Liver (tissue), 9 donors: ENCODE results near the gene PLXDC1. TPM values are rescaled to one million over a fixed set of nuclear protein-coding genes. Genes with fewer than 3 reads are reported as not detected.

ENCODE experiments used
- DNase-seq: peaks from one replicate; pipeline ENCODE4 v3.0.0-alpha.2; 2017; ENCODE audit warnings: low spot score
- H3K27ac ChIP-seq, 2 donors: one replicate each; pipeline ENCODE4 v1.7.0; 2013; ENCODE audit warnings: inconsistent platforms in 2 of 2, low read length in 2 of 2, control low read depth in 1 of 2, low read depth in 1 of 2, mild to moderate bottlenecking in 1 of 2
- H3K27me3 ChIP-seq, 4 donors: one replicate each; pipeline versions ENCODE4 v1.6.1 to v1.7.0; 2013; ENCODE audit warnings: low read length in 3 of 4, inconsistent platforms in 1 of 4, mild to moderate bottlenecking in 1 of 4, moderate library complexity in 1 of 4; ENCODE audit not compliant: control insufficient read depth in 4 of 4, insufficient read depth in 4 of 4
- H3K36me3 ChIP-seq, 4 donors: one replicate each; pipeline versions ENCODE4 v1.6.1 to v1.7.0; 2013; ENCODE audit warnings: low read length in 3 of 4, mild to moderate bottlenecking in 3 of 4, low read depth in 1 of 4, moderate library complexity in 1 of 4; ENCODE audit not compliant: control insufficient read depth in 4 of 4, insufficient read depth in 3 of 4
- H3K4me1 ChIP-seq, 4 donors: one replicate each; pipeline versions ENCODE4 v1.6.1 to v1.7.0; 2013; ENCODE audit warnings: low read length in 3 of 4, mild to moderate bottlenecking in 3 of 4, moderate library complexity in 1 of 4; ENCODE audit not compliant: control insufficient read depth in 4 of 4, insufficient read depth in 4 of 4
- H3K4me3 ChIP-seq, 3 donors: one replicate each; pipeline versions ENCODE4 v1.6.1 to v1.7.0; 2013; ENCODE audit warnings: low read length in 3 of 3, control low read depth in 1 of 3, low read depth in 1 of 3, mild to moderate bottlenecking in 1 of 3
- H3K9ac ChIP-seq, 2 donors: one replicate each; pipeline ENCODE4 v1.7.0; 2013; ENCODE audit warnings: low read length in 2 of 2, mild to moderate bottlenecking in 2 of 2, moderate library complexity in 2 of 2, control low read depth in 1 of 2, low read depth in 1 of 2
- H3K9me3 ChIP-seq, 4 donors: one replicate each; pipeline versions ENCODE4 v1.6.1 to v1.7.0; 2013; ENCODE audit warnings: low read length in 3 of 4; ENCODE audit not compliant: control insufficient read depth in 4 of 4
- EGR1 ChIP-seq, 2 donors: IDR thresholded peaks; 2 replicates each; pipeline ENCODE4 v1.6.1; 2016 to 2018; ENCODE audit warnings: antibody characterized with exemption in 2 of 2, low read depth in 2 of 2
- FOXA1 ChIP-seq: IDR thresholded peaks from 2 replicates; pipeline ENCODE4 v1.6.1; 2016; ENCODE audit warnings: antibody characterized with exemption
- FOXA2 ChIP-seq: IDR thresholded peaks from 2 replicates; pipeline ENCODE4 v1.6.1; 2016; ENCODE audit warnings: antibody characterized with exemption
- GABPA ChIP-seq, 2 donors: IDR thresholded peaks in 1 of 2; conservative IDR thresholded peaks in 1 of 2; 2 replicates each; pipeline ENCODE4 v1.6.1; 2016; ENCODE audit warnings: antibody characterized with exemption in 2 of 2, mild to moderate bottlenecking in 1 of 2, moderate library complexity in 1 of 2
- HNF4A ChIP-seq, 2 donors: conservative IDR thresholded peaks; 2 replicates each; pipeline ENCODE4 v1.6.1; 2016; ENCODE audit warnings: antibody characterized with exemption in 2 of 2, mild to moderate bottlenecking in 2 of 2
- HNF4G ChIP-seq: IDR thresholded peaks from 2 replicates; pipeline ENCODE4 v1.6.1; 2016; ENCODE audit warnings: antibody characterized with exemption
- JUND ChIP-seq, 2 donors: IDR thresholded peaks; 2 replicates each; pipeline ENCODE4 v1.6.1; 2016; ENCODE audit warnings: antibody characterized with exemption in 2 of 2
- NR2F2 ChIP-seq: IDR thresholded peaks from 2 replicates; pipeline ENCODE4 v1.6.1; 2016; ENCODE audit warnings: antibody characterized with exemption
- RAD21 ChIP-seq, 2 donors: IDR thresholded peaks; 2 replicates each; pipeline ENCODE4 v1.6.1; 2016; ENCODE audit warnings: antibody characterized with exemption in 2 of 2, mild to moderate bottlenecking in 2 of 2
- REST ChIP-seq: IDR thresholded peaks from 2 replicates; pipeline ENCODE4 v1.6.1; 2016; ENCODE audit warnings: antibody characterized with exemption, mild to moderate bottlenecking
- RXRA ChIP-seq, 2 donors: IDR thresholded peaks; 2 replicates each; pipeline ENCODE4 v1.6.1; 2017 to 2018; ENCODE audit warnings: antibody characterized with exemption in 2 of 2, mild to moderate bottlenecking in 1 of 2
- SP1 ChIP-seq: IDR thresholded peaks from 2 replicates; pipeline ENCODE4 v1.6.1; 2018; ENCODE audit warnings: antibody characterized with exemption, mild to moderate bottlenecking
- TAF1 ChIP-seq: conservative IDR thresholded peaks from 2 replicates; pipeline ENCODE4 v1.6.1; 2016; ENCODE audit warnings: antibody characterized with exemption, mild to moderate bottlenecking
- YY1 ChIP-seq: IDR thresholded peaks from 2 replicates; pipeline ENCODE4 v1.6.1; 2016; ENCODE audit warnings: antibody characterized with exemption, mild to moderate bottlenecking
- ZBTB33 ChIP-seq: IDR thresholded peaks from 2 replicates; pipeline ENCODE4 v1.6.1; 2016; ENCODE audit warnings: antibody characterized with exemption
- WGBS: extraction: QIAGEN DNeasy Blood & Tissue Kit; methylation state at CpG from one replicate; pipeline ENCODE4 v1.1.7; 2013; 5-methylcytosine and 5-hydroxymethylcytosine counted together
- polyA plus RNA-seq, 2 donors: library from polyadenylated mRNA; stranded (reverse) in 1 of 2; unstranded in 1 of 2; fragments of 200-250 nt in 1 of 2; fragments of >200 nt in 1 of 2; fragmentation: Nextera tagmentation in 1 of 2; extraction: Ambion mirVana in 1 of 2; gene quantifications; one replicate each; pipeline versions ENCODE4 v1.2.1 to v1.2.3, GENCODE V29; 2013 to 2015
- total RNA-seq, 2 donors: library from RNA; depleted of rRNA; stranded (reverse); fragments of >200 nt; gene quantifications; one replicate each; pipeline ENCODE4 v1.2.3, GENCODE V29; 2014
- TF ChIP-seq, protein P1 (sequence below): IDR thresholded peaks from 2 replicates; pipeline ENCODE4 v1.6.1; 2016; ENCODE audit warnings: antibody characterized with exemption
- TF ChIP-seq, protein P2 (sequence below): fragments of 150-350 bp; IDR thresholded peaks from 2 replicates; pipeline ENCODE4 v1.5.1; 2017; ENCODE audit warnings: improper control_type of control experiment, low read depth, low read length; ENCODE audit not compliant: missing input control
- TF ChIP-seq, protein P3 (sequence below): IDR thresholded peaks from 2 replicates; pipeline ENCODE4 v1.6.1; 2016; ENCODE audit warnings: antibody characterized with exemption
- donor health status: healthy.
- donor health status: healthy.
- donor health status: healthy.
- donor health status: healthy.
- donor health status: healthy.

The PLXDC1 gene
- total and polyA plus RNA-seq, 4 donors, result 0.14 to 0.84 (median 0.30) TPM

- 23% methylated on average over 25 of the region's 25 CpGs for WGBS
- TF ChIP-seq YY1 (no peak), HNF4G (no peak), REST (no peak), EGR1 (IDR thresholded peaks at IDR 0.05; ENCODE audit: low read depth in 2 of 2) (no peak), FOXA1 (no peak), RXRA (IDR thresholded peaks at IDR 0.05) (no peak), ZBTB33 (no peak), JUND (IDR thresholded peaks at IDR 0.05) (no peak), TAF1 (no peak), FOXA2 (no peak), RAD21 (IDR thresholded peaks at IDR 0.05) (no peak), NR2F2 (no peak), SP1 (no peak), GABPA (IDR thresholded peaks at IDR 0.05 in 1 of 2, conservative IDR thresholded peaks at IDR 0.05 in 1 of 2) (no peak), HNF4A (conservative IDR thresholded peaks at IDR 0.05) (no peak)
- TF ChIP-seq, protein P1, sequence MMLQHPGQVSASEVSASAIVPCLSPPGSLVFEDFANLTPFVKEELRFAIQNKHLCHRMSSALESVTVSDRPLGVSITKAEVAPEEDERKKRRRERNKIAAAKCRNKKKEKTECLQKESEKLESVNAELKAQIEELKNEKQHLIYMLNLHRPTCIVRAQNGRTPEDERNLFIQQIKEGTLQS, result no peak
- TF ChIP-seq, protein P2, sequence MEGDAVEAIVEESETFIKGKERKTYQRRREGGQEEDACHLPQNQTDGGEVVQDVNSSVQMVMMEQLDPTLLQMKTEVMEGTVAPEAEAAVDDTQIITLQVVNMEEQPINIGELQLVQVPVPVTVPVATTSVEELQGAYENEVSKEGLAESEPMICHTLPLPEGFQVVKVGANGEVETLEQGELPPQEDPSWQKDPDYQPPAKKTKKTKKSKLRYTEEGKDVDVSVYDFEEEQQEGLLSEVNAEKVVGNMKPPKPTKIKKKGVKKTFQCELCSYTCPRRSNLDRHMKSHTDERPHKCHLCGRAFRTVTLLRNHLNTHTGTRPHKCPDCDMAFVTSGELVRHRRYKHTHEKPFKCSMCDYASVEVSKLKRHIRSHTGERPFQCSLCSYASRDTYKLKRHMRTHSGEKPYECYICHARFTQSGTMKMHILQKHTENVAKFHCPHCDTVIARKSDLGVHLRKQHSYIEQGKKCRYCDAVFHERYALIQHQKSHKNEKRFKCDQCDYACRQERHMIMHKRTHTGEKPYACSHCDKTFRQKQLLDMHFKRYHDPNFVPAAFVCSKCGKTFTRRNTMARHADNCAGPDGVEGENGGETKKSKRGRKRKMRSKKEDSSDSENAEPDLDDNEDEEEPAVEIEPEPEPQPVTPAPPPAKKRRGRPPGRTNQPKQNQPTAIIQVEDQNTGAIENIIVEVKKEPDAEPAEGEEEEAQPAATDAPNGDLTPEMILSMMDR, result no peak
- TF ChIP-seq, protein P3, sequence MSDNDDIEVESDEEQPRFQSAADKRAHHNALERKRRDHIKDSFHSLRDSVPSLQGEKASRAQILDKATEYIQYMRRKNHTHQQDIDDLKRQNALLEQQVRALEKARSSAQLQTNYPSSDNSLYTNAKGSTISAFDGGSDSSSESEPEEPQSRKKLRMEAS, result no peak
- Histone ChIP-seq H3K4me1 (peaks cover 2 to 24% (median 13%) of the 10 kb centered on the region in 4 donors), H3K9ac (peak overlapping the region in 1 of 2 donors; percentile 25), H3K27me3 (peaks cover 0 to 5% (median 3%) of the 10 kb centered on the region in 4 donors), H3K27ac (peak overlapping the region in 1 of 2 donors; percentile 2), H3K9me3 (no peaks in the 10 kb centered on the region), H3K4me3 (peak overlapping the region in 1 of 3 donors; percentile 33), H3K36me3 (no peaks in the 10 kb centered on the region)
- DNase-seq, result no peak
Measured at GRCh38 chr17:39151943-39152818, 744 bp upstream of the PLXDC1 start.
